Activated CD4-positive, alpha-beta T cell treated with anti-CD3 and anti-CD28 coated beads, Interleukin-2, amount 50 U/mL, for 24 hours (primary cell): ENCODE data around the gene SLC38A2.
A peak's percentile ranks its signal among the peaks of the same experiment; 100 is the strongest.

Experiments
- DNase-seq, 2 donors: peaks; one replicate each; pipeline ENCODE4 v3.0.0-alpha.2; 2020; ENCODE audit warnings: low read depth in 1 of 2, low spot score in 1 of 2

Gene SLC38A2

DNA sequence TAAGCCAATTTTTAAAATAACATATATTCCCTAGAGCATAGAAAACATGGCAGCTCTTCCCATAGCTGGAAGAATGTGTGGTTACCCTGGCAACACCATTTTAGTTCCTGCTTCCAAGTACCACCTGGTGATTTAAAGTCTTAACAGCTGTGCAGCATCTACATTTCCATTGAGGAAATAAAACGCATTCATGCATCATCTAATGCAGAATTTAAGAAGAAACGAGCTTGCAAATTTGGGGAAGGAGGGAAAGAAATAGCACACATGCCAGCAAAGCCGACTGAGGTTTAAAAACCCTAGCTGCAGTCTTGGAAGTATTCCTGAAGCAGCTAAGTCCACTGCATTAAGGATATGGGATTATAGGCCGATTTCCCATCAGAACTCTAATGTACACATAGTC, 22.8 kb upstream of the SLC38A2 start:
- DNase-seq: no peak

DNA sequence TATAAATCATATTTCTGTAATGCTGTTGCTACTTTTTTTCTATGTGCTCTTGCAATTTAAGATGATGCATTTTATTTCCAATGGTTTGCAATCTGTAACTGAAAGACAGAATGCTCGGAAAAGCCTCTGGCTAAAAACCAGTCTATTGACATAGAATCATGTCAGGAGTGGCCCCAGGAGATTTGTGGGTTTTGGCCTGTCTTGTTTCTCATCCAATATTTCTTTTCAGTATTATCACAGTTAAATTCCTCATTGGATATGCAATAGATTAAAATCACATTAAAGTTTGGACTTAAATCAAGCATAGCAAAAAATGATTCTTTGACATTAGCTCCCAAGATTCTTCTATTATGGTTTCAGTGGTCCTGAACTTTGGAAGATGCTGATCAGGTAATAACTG, 19.1 kb upstream of the SLC38A2 start:
- no peak for DNase-seq

DNA sequence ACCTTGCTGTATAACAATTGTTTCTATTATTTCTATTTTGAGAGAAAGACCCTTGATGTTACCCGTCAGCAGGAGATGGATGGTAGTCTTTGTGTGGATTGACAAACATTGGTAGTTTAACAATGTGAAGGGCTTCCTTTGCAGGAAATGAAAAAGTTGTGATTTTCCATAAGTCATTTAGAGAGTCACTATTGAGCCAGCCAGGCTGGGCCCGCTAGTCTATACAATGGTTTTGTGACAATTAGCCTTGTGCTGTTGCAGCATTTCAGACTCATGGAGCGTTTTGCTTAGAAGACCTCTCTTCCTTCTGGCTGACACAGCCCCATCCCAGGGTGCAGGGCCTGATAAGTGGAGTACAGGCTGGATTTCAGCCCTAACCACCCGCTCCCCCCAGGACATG, 18.3 kb upstream of the SLC38A2 start:
- no peak for DNase-seq

DNA sequence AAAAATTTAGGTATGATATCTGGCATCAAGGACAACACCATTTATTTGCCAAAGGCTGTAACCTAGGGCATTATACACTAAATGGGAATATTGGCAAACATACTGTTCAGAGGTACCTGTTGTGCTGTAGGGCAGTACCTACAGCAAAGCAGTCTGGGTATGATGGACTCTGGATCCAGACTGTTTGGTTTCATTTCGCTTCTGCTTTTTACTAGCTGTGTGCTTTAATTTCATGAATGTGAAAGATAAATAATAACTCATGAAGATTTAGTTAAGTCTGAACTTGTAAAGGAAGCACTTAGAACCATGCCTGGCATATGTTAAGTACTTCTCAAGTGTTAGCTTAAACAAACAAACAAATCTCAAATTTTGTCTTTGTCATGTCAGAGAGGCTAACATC, 17.7 kb upstream of the SLC38A2 start:
- no peak for DNase-seq

DNA sequence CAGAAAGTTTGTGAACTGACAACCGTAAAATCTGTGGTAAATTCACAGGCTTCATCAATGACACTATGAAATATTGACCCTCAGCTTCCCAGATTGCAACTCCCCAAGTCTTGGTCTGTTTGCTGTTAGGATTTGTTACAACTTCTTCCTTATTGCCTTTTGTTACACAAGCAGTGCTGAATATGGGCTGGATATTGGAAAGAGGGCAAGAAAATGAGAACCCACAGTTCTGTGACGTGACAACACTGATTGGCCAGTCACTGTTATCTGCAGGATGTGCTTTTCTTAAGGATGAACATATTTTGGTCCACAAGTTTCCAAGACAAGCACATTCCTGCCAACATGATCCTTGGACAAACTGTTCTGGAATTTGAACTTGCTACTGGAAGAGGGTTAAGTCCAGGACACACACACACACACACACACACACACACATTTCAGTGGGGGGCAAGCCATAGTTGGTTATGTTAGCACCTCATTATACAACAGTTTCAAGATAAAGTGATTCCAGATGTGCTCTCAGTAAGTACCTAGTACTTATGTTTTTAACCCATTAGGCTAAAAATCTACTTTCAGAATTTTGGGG, 16.6 kb upstream of the SLC38A2 start:
- DNase-seq: no peak

DNA sequence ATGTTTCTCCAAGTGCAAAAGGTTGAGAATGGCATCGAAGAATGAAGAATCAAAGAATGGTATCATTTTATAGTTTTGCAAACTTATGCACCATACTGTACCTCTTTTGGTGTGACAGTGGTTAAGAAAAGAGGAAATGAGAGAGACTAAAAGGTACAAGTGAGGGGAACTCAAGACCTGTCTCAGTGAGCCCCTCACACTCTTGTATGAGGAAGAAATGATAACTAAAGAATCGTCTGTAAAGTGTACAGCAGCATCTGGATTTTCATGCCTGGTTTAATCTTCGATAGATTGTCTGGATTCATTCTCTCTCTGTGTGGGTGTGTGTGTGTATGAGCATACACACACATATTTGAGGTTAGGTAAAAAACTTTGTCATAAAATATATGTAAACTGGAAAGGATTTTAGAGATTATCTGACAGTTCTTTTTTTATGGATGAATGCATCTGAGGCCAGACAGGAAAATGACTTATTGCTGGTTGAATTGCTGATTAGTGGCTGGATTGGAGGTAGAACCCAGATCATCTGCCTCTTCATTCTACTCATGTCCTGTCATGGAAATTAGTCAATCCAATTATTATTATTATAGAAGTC, 16.0 kb upstream of the SLC38A2 start:
- DNase-seq: no peak

DNA sequence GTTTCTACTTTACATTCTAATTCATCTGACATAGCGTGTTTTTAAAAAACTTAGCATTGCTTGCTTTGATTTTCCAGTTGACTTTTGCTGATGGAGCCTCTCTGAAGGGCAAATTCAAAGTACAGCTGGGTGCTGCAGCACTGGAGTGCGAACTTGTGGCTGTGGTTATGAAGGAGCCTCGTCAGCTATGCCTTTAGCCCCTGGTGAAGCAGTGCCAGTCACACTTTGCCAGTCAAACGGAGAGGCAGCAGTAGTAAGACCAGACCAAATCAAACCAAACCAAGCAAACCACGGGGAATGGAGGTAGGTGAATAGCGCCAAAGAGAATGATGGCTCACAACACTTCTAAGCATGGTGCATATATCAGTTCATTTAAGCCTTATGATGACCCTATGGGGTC, 15.1 kb upstream of the SLC38A2 start:
- no peak for DNase-seq

DNA sequence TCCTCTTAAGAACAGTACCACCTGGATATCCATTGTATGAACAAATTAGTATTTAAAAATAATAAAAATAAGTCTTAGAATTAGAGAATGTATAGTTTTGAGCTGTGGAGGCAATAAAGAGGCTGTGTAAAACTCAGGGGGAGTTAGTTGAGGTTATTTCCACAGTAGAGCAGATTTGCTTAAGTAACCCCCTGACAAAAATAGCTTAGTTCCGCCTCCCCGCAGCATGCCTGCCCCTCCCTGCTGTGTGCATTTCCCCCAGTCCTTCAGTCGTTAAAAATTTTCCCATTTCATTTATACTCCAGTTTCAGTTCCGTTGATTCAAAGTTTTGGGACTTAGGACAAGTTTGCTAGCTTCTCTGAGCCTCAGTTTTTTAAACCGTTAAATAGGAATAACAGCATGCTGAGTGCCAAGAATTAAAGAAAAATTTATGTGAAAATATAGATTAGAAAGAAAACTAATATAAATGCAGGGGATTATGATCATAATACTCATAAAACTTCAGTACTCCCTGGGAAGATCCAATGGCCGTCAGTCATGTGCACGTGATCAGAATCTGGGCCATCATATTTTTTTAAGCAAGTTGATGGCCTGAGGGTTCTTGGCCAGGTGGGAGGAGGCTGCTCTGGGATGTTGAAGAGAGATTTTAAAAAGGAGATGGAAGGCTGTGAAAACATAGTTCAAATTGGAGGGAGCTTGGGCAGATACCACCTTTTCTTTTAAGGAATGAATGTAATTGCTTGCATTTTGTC, 14.5 kb upstream of the SLC38A2 start:
- DNase-seq: no peak

DNA sequence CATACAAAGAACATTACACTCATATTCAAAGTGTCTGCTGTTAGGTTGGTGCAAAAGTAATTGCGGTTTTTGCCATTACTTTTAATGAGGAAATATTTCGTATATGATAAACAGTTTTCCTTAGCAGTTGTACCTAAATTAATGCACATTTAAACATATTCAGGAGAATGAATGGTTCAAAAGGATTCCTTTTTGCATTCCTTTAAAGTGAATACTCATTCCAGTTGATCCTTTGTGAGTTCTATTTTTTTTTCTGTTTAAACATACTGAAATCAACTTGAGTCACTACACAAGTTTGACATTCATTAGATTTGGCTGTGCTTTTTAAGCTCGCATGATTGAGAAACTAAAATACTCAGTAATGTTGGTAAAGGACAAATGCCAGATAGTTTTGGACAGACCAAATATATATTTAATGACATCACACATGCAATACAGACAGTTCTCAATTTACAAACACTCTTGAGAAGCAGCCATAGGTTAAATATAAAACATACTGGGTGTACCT, 13.8 kb upstream of the SLC38A2 start:
- no peak for DNase-seq

DNA sequence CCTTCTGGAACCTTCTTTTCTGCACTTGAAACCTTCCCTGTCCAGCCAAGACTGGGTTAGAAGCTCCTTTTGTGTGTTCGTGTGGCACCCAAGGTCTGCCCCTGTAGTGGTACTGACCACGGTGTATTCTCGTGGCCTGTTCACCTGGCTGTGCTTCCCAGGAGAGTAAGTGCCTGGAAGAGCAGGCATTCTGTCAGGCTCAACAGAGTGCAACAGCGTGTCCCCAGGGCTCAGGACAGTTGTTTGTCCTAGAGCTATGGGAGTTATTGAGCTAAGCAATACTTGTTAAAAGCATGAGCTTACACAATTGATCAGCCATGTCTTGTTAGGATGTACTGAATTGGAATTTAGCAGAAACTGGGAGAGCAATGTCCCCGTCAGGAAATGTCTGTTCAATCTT, 12.9 kb upstream of the SLC38A2 start:
- no peak for DNase-seq

DNA sequence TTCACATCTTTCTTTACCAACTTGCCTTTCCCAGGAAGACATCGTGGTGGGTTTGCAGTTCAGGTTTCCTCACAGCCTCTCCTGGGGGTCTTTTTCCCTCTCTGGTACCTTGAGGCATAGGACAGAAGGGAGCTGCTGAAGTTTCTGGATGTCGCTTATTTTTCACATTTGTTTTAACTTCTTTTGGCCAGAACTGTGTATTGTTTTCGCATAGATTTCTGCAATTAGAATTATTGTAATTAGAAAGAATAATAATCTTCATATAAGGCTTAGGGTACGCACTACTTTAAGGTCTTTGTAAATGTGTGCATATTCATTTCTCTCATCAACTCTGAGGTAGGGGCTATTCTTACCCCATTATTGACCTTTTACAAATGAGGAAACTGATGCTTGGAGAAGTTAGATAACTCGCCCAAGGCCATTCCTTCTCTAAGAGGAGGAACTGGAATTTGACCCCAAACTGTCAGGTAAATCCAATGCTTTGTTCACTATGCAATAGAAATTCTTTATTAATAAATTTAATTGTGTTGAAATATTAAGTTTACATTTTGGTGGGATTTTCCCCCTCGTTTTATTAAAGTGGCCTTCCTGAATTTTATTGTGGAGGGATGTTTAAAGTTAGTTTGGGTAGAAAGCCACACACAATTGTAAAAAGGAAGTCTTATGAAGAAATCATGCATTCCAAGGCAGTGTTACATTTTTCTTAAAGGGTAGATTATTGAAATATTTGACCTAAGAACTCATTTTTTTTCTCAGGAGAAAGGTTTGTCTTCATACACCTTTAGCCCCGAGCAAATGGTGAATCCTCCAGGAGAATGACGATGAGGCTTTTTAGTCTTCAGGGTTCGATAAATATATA, 12.1 kb upstream of the SLC38A2 start:
- no peak for DNase-seq

DNA sequence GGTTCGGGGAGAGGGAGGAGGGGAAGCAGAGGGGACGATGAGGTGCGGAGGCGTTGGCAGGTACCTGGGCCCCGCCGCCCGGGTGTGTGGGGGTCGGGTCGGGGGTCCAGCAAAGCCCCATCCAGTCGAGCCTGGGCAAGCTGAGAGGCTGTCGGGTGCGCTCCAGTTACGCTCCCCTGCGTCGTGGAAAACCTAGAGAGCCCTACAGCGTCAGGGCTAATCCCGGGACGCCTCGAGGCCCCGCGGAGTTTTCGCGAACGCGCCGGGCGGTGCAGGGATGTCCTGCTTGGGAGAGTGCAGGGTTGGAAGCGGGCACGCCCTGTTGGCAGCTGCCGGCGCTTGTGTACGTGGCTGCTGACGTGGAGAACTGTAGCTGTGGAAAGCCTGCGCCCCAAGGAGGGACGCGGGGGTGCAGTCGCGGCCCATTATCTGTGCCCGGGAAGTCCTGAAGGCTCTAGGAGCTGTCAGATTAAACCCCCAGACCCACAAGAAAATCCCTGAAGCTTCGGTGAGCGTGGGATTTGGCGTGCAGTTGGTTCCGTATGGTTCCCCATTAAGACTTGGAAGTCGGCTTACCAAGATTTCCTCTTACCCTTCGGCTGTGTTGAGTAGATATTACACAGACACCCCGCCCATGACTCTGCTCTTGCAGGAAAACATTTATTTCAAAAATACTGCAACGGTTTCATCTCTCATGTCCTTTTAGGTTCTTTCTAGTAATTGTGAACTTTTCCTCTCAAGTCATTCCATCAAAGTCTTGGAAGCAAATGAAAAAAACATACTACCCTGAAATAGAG, 11.3 kb upstream of the SLC38A2 start:
- peak; percentile 46 to 62 for DNase-seq

DNA sequence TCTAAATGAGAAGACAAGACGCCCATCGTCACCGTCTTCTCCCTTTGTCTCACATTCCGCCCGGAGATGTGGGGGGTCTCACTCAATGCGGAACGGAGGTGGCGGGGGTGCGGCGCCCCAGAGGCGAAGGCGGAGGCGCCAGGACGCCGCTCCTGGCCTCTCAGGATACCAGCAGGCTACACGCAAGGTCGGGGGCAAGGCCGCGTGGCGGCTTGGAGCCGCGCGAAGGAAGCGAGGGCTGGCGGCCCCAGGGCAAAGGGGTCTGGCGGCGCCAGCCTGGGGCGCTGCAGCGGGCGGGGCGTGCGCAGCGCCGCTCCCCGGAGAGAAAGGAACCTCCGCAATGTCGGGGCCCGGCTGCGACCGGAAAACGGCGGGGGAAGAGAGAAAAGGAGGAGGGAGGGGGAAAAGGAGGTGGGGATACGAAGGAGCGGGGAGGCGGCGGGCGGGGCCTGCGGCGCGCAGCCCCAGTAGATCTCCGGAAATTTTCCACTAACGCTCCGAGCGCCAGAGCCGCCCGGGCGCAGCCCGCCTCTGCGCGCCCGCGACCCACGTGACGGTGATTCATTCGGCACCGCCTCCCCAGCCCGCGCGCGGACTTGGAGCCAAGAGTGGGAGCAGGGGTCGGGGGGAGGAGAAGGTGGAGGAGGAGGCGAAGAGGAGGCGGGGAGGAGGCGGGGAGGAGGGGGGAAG, 10.5 kb upstream of the SLC38A2 start:
- peak; percentile 82 to 89 for DNase-seq

DNA sequence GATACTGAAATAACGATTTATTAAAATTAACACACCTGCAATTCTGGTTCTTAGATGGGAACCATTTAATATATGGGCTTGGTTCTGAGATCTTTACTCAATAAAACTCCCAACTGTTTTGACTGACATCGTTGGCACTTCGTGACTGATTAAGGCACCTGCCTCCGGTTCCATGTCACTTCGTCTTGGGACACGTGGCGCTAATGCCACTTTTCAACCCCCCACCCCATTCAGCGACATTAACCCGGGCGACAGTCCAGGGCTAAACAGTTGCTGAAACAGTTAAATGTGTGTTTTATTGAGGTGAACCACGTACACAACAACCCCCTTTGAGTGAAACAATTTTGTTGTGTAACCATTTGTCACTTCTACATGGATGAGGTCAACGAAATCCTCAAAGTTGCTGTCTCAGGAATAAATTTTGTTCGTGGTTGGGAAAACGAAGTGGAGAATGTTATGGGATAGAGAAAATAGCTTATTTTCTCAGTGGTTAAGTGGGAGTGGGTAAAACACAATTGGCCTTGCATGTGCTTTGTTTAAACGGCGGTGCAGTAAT, 9.9 kb upstream of the SLC38A2 start:
- DNase-seq: no peak

DNA sequence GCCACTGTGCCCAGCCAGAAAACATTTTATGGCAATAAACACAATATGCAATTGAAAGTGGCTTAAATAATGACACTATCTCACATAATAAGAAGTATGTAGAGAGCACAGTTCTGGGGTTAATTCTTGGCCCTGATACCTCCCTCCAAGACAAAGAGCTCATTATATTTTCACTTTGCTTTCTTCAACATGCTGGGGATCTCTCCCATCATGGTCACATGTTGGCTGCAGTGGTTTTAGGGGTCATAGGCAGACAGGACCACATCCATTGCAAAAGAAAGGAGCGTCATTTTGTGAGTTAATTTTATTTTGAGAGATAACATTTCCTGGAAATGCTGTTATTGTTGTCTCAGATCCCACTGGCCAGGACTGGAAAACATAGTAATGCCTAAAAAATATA, 8.3 kb upstream of the SLC38A2 start:
- no peak for DNase-seq

DNA sequence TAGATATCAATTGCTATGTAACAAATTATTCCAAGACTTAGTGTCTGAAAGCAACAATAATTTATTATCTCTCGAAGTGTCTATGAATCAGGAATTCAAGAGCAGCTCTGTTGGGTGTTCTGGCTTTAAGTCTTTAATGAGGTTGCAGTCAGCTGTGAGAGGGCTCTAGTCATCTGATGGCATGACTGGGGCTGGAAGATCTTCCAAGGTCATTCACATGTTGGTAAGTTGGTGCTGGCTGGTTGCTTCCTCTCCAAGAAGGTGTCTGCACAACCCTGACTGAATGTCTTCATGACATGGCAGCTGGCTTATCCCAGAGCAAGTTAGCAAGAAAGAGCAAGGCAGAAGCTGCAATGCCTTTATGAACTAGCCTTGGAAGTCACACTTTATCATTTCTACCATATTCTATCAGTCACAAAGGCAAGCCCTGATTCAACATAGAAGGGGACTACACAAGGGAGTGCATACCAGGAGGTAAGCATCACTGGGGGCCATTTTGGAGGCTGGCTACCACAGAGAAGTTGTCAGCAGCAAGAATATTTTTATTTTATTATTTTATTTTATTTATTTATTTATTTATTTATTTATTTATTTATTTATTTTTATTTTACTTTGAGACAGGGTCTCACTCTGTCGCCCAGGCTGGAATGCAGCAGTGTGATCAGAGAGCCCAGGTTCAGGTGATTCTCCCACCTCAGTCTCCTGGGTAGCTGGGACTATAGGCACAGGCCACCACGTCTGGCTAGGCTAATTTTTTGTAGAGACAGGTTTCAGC, 7.6 kb upstream of the SLC38A2 start:
- DNase-seq: no peak

DNA sequence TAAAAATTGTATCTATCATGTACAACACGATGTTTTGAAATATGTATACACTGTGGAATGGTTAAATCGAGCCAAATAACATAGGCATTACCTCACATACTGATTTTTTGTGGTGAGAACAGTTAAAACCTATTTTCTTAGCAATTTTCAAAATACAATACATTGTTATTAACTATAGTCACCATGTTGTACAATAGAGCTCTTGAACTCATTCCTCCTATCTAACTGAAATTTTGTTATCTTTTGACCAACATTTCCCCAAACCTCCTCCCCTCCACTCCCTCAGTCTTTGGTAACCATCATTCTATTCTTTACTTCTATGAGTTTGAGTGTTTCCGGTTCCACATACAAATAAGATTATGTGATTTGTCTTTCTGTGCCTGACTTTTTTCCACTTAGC, 6.8 kb upstream of the SLC38A2 start:
- no peak for DNase-seq

DNA sequence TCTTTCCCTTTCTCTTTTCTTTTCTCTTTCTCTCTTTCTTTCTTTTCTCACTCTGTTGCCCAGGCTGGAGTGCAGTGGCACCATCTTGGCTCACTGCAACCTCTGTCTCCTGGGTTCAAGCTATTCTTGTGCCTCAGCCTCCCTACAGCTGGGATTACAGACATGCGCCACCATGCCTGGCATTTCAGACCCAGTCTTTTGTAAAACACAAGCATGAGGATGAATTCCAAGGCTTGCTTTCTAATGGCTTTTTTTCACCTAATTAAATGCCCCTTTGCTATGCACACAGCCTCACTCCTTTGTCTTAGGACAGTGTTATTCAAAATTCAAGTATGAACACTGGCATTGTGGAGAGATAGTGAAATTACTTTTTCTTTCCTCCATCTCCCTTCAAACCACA, 6.0 kb upstream of the SLC38A2 start:
- DNase-seq: no peak

DNA sequence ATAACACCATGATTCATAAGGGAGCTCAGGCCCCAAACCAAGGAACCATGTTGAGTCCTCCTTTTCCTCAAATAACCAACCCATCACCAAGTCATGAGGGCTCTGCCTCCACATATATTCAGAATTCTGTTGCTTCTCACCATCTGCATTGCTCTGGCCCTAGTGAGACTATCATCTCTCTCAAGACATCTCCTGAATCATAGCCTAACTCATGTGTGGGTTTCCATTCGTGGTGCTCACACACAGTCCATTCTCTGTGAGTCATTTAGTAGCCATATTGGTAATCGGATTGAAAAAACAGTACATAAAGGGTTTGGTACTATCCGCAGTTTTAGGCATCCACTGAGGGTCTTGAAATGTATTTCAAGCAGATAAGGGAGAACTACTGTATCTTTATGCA, 5.1 kb upstream of the SLC38A2 start:
- DNase-seq: no peak
